HepG2 (cell line): Measurements from ENCODE around the gene TWNK. TPM values are rescaled to one million over a fixed set of nuclear protein-coding genes. Genes with fewer than 3 reads are reported as not detected.

Experiments
- DMAP1 ChIP-seq: IDR thresholded peaks from 2 replicates; pipeline ENCODE4 v1.6.1; 2016
- GATAD1 ChIP-seq: IDR thresholded peaks from 2 replicates; pipeline ENCODE4 v1.6.1; 2016; ENCODE audit warnings: missing genetic modification reagents, missing compliant biosample characterization
- HNRNPL ChIP-seq: fragments of 200-400 bp; formaldehyde crosslinking; IDR thresholded peaks from 2 replicates; pipeline ENCODE4 v1.6.1; 2017; ENCODE audit warnings: mild to moderate bottlenecking, low read depth, low read length
- HOXA5 ChIP-seq: sonication (generic); formaldehyde crosslinking; IDR thresholded peaks from 2 replicates; pipeline ENCODE4 v1.4.0; 2020; ENCODE audit warnings: missing genetic modification reagents
- IKZF4 ChIP-seq: sonication (generic); formaldehyde crosslinking; IDR thresholded peaks from 2 replicates; pipeline ENCODE4 v1.5.1; 2020; ENCODE audit warnings: borderline replicate concordance, mild to moderate bottlenecking, low read depth, missing genetic modification reagents; ENCODE audit errors: not compliant biosample characterization
- IRF9 ChIP-seq: sonication (generic); formaldehyde crosslinking; IDR thresholded peaks from 2 replicates; pipeline ENCODE4 v1.8.0; 2022; ENCODE audit warnings: missing genetic modification reagents, mild to moderate bottlenecking, borderline replicate concordance
- KAT8 ChIP-seq: IDR thresholded peaks from 2 replicates; pipeline ENCODE4 v1.6.1; 2016; ENCODE audit warnings: missing genetic modification reagents, missing compliant biosample characterization
- LCORL ChIP-seq, 2 experiments: fragments of 450-650 bp in 1 of 2; sonication (generic) in 1 of 2; formaldehyde crosslinking in 1 of 2; IDR thresholded peaks; 2 replicates each; pipeline versions ENCODE4 v1.5.0 to v1.6.1; 2017 to 2020; ENCODE audit warnings: antibody characterized with exemption in 1 of 2, missing genetic modification reagents in 1 of 2
- MBNL3 ChIP-seq: fragments of 250-450 bp; sonication (Bioruptor Pico); conservative IDR thresholded peaks from 2 replicates; pipeline ENCODE4 v1.8.0; 2022; ENCODE audit warnings: mild to moderate bottlenecking, inconsistent platforms
- PATZ1 ChIP-seq: sonication (generic); formaldehyde crosslinking; IDR thresholded peaks from 2 replicates; pipeline ENCODE4 v1.4.0; 2020; ENCODE audit warnings: missing genetic modification reagents
- PHF5A ChIP-seq: IDR thresholded peaks from one replicate; pipeline ENCODE4 v1.6.1; 2018; ENCODE audit warnings: low read depth, missing genetic modification reagents; ENCODE audit not compliant: unreplicated experiment
- SRSF1 ChIP-seq: fragments of 200-400 bp; formaldehyde crosslinking; optimal IDR thresholded peaks from 2 replicates; pipeline ENCODE3; 2017; ENCODE audit warnings: mild to moderate bottlenecking, low read depth, low read length, moderate library complexity
- TARDBP ChIP-seq: sonication (generic); formaldehyde crosslinking; IDR thresholded peaks from 2 replicates; pipeline ENCODE4 v1.8.0; 2022; ENCODE audit warnings: mild to moderate bottlenecking, missing genetic modification reagents
- ZBTB44 ChIP-seq: sonication (generic); formaldehyde crosslinking; IDR thresholded peaks from 2 replicates; pipeline ENCODE4 v1.4.0; 2020; ENCODE audit warnings: missing genetic modification reagents
- ZKSCAN8 ChIP-seq: IDR thresholded peaks from 2 replicates; pipeline ENCODE4 v1.6.1; 2016; ENCODE audit warnings: borderline replicate concordance, missing genetic modification reagents, missing compliant biosample characterization
- ZMAT3 ChIP-seq: sonication (generic); formaldehyde crosslinking; conservative IDR thresholded peaks from 2 replicates; pipeline ENCODE4 v1.7.0; 2021; ENCODE audit warnings: missing genetic modification reagents
- ZNF792 ChIP-seq: IDR thresholded peaks from 2 replicates; pipeline ENCODE4 v1.6.1; 2016
- ZNF879 ChIP-seq: sonication (generic); formaldehyde crosslinking; IDR thresholded peaks from 2 replicates; pipeline ENCODE4 v1.8.1; 2023; ENCODE audit warnings: missing genetic modification reagents
- polyA plus RNA-seq, 8 experiments: library from polyadenylated mRNA; depleted of rRNA in 3 of 8; stranded (reverse) in 7 of 8; unstranded in 1 of 8; fragments of >200 nt; fragmentation: Illumina TruSeq in 4 of 8; extraction: Trizol in 4 of 8; gene quantifications; 2 replicates each; pipeline versions ENCODE4 v1.2.1 to v1.2.3, GENCODE V29; 2011 to 2016; ENCODE audit warnings: low read depth in 4 of 8, missing spikeins in 1 of 8, mixed read lengths in 1 of 8; ENCODE audit not compliant: insufficient read depth in 1 of 8
- total RNA-seq, 5 experiments: library from RNA; depleted of rRNA; stranded (reverse); fragments of >200 nt; fragmentation: Illumina TruSeq; extraction: Trizol; gene quantifications; 2 replicates each; pipeline ENCODE4 v1.2.3, GENCODE V29; 2016; ENCODE audit warnings: low read depth in 1 of 5
- TF ChIP-seq, protein P1 (sequence below): sonication (generic); formaldehyde crosslinking; IDR thresholded peaks from 2 replicates; pipeline ENCODE4 v1.5.0; 2020; ENCODE audit warnings: missing genetic modification reagents
- TF ChIP-seq, protein P2 (sequence below), 2 experiments: sonication (generic) in 1 of 2; formaldehyde crosslinking in 1 of 2; IDR thresholded peaks; 2 replicates each; pipeline versions ENCODE4 v1.4.0 to v1.6.1; 2018 to 2020; ENCODE audit warnings: missing genetic modification reagents in 2 of 2, borderline replicate concordance in 1 of 2, low read depth in 1 of 2, mild to moderate bottlenecking in 1 of 2, missing biosample characterization in 1 of 2

The TWNK gene
- total and polyA plus RNA-seq, 2 of the 13 experiments (the other 11 are each of a cell fraction or from before 2014, with no cell fraction given), result 10.7 to 16.5 TPM

- TF ChIP-seq, protein P1, sequence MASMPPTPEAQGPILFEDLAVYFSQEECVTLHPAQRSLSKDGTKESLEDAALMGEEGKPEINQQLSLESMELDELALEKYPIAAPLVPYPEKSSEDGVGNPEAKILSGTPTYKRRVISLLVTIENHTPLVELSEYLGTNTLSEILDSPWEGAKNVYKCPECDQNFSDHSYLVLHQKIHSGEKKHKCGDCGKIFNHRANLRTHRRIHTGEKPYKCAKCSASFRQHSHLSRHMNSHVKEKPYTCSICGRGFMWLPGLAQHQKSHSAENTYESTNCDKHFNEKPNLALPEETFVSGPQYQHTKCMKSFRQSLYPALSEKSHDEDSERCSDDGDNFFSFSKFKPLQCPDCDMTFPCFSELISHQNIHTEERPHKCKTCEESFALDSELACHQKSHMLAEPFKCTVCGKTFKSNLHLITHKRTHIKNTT, result no peak
- TF ChIP-seq IRF9 (CRISPR knock-in tag) (0 out of 2 replicates have a peak, but pooled peaks have one; percentile 36), ZNF792 (CRISPR knock-in tag) (0 out of 2 replicates have a peak, but pooled peaks have one; percentile 61), ZNF879 (CRISPR knock-in tag) (0 out of 2 replicates have a peak, but pooled peaks have one; percentile 64), MBNL3 (CRISPR knock-in tag) (no peak), ZBTB44 (CRISPR knock-in tag) (no peak), GATAD1 (CRISPR knock-in tag) (peak; percentile 62; the same call in 1 of the 2 replicates), SRSF1 (no peak), LCORL (IDR thresholded peaks at IDR 0.05) (no peak), LCORL (CRISPR knock-in tag; IDR thresholded peaks at IDR 0.05) (no peak), DMAP1 (CRISPR knock-in tag) (peak; percentile 67), IKZF4 (CRISPR knock-in tag) (peak; percentile 36), ZMAT3 (CRISPR knock-in tag) (peak; percentile 45; the same call in 1 of the 2 replicates), ZKSCAN8 (CRISPR knock-in tag) (no peak; the same call in 1 of the 2 replicates), HOXA5 (CRISPR knock-in tag) (no peak), KAT8 (CRISPR knock-in tag) (peak; percentile 53; the same call in 1 of the 2 replicates), TARDBP (CRISPR knock-in tag) (peak; percentile 76), PHF5A (CRISPR knock-in tag) (no peak), HNRNPL (no peak), PATZ1 (CRISPR knock-in tag) (peak; percentile 75)
- TF ChIP-seq, protein P2, sequence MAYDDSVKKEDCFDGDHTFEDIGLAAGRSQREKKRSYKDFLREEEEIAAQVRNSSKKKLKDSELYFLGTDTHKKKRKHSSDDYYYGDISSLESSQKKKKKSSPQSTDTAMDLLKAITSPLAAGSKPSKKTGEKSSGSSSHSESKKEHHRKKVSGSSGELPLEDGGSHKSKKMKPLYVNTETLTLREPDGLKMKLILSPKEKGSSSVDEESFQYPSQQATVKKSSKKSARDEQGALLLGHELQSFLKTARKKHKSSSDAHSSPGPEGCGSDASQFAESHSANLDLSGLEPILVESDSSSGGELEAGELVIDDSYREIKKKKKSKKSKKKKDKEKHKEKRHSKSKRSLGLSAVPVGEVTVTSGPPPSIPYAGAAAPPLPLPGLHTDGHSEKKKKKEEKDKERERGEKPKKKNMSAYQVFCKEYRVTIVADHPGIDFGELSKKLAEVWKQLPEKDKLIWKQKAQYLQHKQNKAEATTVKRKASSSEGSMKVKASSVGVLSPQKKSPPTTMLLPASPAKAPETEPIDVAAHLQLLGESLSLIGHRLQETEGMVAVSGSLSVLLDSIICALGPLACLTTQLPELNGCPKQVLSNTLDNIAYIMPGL (CRISPR knock-in tag; IDR thresholded peaks at IDR 0.05; ENCODE audit: borderline replicate concordance in 1 of 2, low read depth in 1 of 2), result peak; percentile 97
Observed at GRCh38 chr10:101018600-101019439, 31.5 kb downstream of the TWNK start (continued).
